IMR-90 (cell line): Measurements from ENCODE around the gene OPCML. TPM values are rescaled to one million over a fixed set of nuclear protein-coding genes. Genes with fewer than 3 reads are reported as not detected.

Experiments used
- ATAC-seq: fragments of 200-7000 bp; cut with Tn5 transposase; 2 replicates; pipeline ENCODE4 v1.9.1; 2020; ENCODE audit warnings: low read depth, mild to moderate bottlenecking, moderate library complexity
- BruUV-seq: library from RNA; stranded (reverse); fragments of 400-500 nt; replicated peaks from 2 replicates; lab custom pipeline; 2021; lab: Mats Ljungman, UMichigan
- CTCF ChIA-PET: fragments of 300-600 bp; formaldehyde crosslinking; extraction: SDS; loops from one replicate; lab custom pipeline; 2021; ENCODE audit warnings: antibody characterized with exemption; lab: Yijun Ruan, JAX
- POLR2A ChIA-PET: fragments of 300-600 bp; sonication (Branson Sonifier 250); formaldehyde crosslinking; loops from one replicate; lab custom pipeline; 2022; ENCODE audit warnings: antibody characterized with exemption; ENCODE audit not compliant: unreplicated experiment; lab: Charles Lee
- DNase-seq: peaks from one replicate; pipeline ENCODE4 v3.0.0; 2013
- H2AFZ ChIP-seq: replicated peaks from 2 replicates; pipeline ENCODE3; 2013; ENCODE audit warnings: low read length, mild to moderate bottlenecking; ENCODE audit not compliant: poor library complexity
- H2AK5ac ChIP-seq: 2 replicates; pipeline ENCODE4 v1.6.1; 2013; ENCODE audit warnings: low read depth, low read length, inconsistent platforms
- H2AK9ac ChIP-seq: replicated peaks from 2 replicates; pipeline ENCODE3; 2013; ENCODE audit warnings: mild to moderate bottlenecking, low read depth, low read length, moderate library complexity; ENCODE audit not compliant: poor library complexity
- H2BK120ac ChIP-seq: 2 replicates; pipeline ENCODE4 v1.6.1; 2013; ENCODE audit warnings: low read depth, low read length, inconsistent platforms
- H2BK15ac ChIP-seq: 3 replicates; pipeline ENCODE4 v1.6.1; 2013; ENCODE audit warnings: low read depth, low read length, inconsistent platforms
- H2BK20ac ChIP-seq: 2 replicates; pipeline ENCODE4 v1.6.1; 2013; ENCODE audit warnings: low read depth, mild to moderate bottlenecking, inconsistent platforms, low read length, moderate library complexity
- H2BK5ac ChIP-seq: 2 replicates; pipeline ENCODE4 v1.6.1; 2013; ENCODE audit warnings: mild to moderate bottlenecking, low read depth, low read length, inconsistent platforms; ENCODE audit not compliant: poor library complexity, severe bottlenecking
- H3K14ac ChIP-seq: replicated peaks from 2 replicates; pipeline ENCODE4 v1.6.1; 2013; ENCODE audit warnings: low read depth, low read length, inconsistent platforms
- H3K18ac ChIP-seq: 2 replicates; pipeline ENCODE4 v1.6.1; 2013; ENCODE audit warnings: low read depth, low read length, control low read depth
- H3K23ac ChIP-seq: 2 replicates; pipeline ENCODE4 v1.6.1; 2013; ENCODE audit warnings: low read depth, low read length, inconsistent platforms
- H3K27ac ChIP-seq: 2 replicates; pipeline ENCODE4 v1.5.1; 2013; ENCODE audit warnings: mild to moderate bottlenecking, control low read depth, low read length; ENCODE audit not compliant: insufficient read depth
- H3K27me3 ChIP-seq: 2 replicates; pipeline ENCODE4 v1.6.1; 2013; ENCODE audit warnings: low read length; ENCODE audit not compliant: control insufficient read depth, insufficient read depth
- H3K36me3 ChIP-seq: 2 replicates; pipeline ENCODE4 v1.6.1; 2013; ENCODE audit warnings: low read length, mixed read lengths; ENCODE audit not compliant: control insufficient read depth, insufficient read depth
- H3K4ac ChIP-seq: 2 replicates; pipeline ENCODE4 v1.6.1; 2013; ENCODE audit warnings: low read depth, low read length, inconsistent platforms
- H3K4me1 ChIP-seq: 2 replicates; pipeline ENCODE4 v1.6.1; 2013; ENCODE audit warnings: low read length, mixed read lengths; ENCODE audit not compliant: control insufficient read depth, insufficient read depth
- H3K4me2 ChIP-seq: 2 replicates; pipeline ENCODE4 v1.6.1; 2013; ENCODE audit warnings: low read depth, mild to moderate bottlenecking, control low read depth, low read length, moderate library complexity
- H3K4me3 ChIP-seq: 2 replicates; pipeline ENCODE4 v1.5.1; 2013; ENCODE audit warnings: low read depth, mild to moderate bottlenecking, control low read depth, low read length, moderate library complexity; ENCODE audit not compliant: insufficient read depth
- H3K56ac ChIP-seq: 2 replicates; pipeline ENCODE4 v1.6.1; 2013; ENCODE audit warnings: low read length, inconsistent platforms; ENCODE audit not compliant: insufficient read depth; ENCODE audit errors: extremely low read depth
- H3K79me1 ChIP-seq, 2 experiments: 2 replicates each; pipeline ENCODE4 v1.6.1; 2013; ENCODE audit warnings: low read length in 2 of 2, inconsistent platforms in 1 of 2, low read depth in 1 of 2
- H3K9ac ChIP-seq: 2 replicates; pipeline ENCODE4 v1.6.1; 2013; ENCODE audit warnings: low read depth, low read length, control low read depth
- H3K9me1 ChIP-seq: 2 replicates; pipeline ENCODE4 v1.6.1; 2013; ENCODE audit warnings: low read length, inconsistent platforms; ENCODE audit not compliant: insufficient read depth
- H3K9me3 ChIP-seq: 2 replicates; pipeline ENCODE4 v1.6.1; 2013; ENCODE audit warnings: low read length; ENCODE audit not compliant: control insufficient read depth, insufficient read depth
- H4K20me1 ChIP-seq: 2 replicates; pipeline ENCODE4 v1.6.1; 2013; ENCODE audit warnings: low read length, inconsistent platforms; ENCODE audit not compliant: insufficient read depth
- H4K5ac ChIP-seq: 2 replicates; pipeline ENCODE4 v1.6.1; 2013; ENCODE audit warnings: mild to moderate bottlenecking, low read depth, low read length, control low read depth
- H4K8ac ChIP-seq, 2 experiments: 2 replicates each; pipeline ENCODE4 v1.6.1; 2013; ENCODE audit warnings: low read depth in 2 of 2, low read length in 2 of 2, control low read depth in 1 of 2, inconsistent platforms in 1 of 2
- H4K91ac ChIP-seq: 2 replicates; pipeline ENCODE4 v1.6.1; 2013; ENCODE audit warnings: low read depth, low read length, inconsistent platforms; ENCODE audit not compliant: insufficient read depth
- BHLHE40 ChIP-seq: fragments of 150-350 bp; IDR thresholded peaks from 2 replicates; pipeline ENCODE4 v1.6.1; 2016; ENCODE audit warnings: mild to moderate bottlenecking, low read depth, low read length
- CEBPB ChIP-seq: IDR thresholded peaks from 2 replicates; pipeline ENCODE4 v1.6.1; 2012; ENCODE audit warnings: low read depth, low read length, improper control_type of control experiment
- CHD1 ChIP-seq: IDR thresholded peaks from 2 replicates; pipeline ENCODE4 v1.6.1; 2012; ENCODE audit warnings: low read depth, low read length, improper control_type of control experiment
- CTCF ChIP-seq: conservative IDR thresholded peaks from 2 replicates; pipeline ENCODE4 v1.5.1; 2012; ENCODE audit warnings: mild to moderate bottlenecking, low read depth, low read length, improper control_type of control experiment
- FOS ChIP-seq: fragments of 150-350 bp; IDR thresholded peaks from 2 replicates; pipeline ENCODE4 v1.6.1; 2016; ENCODE audit warnings: low read depth, low read length
- MAZ ChIP-seq: IDR thresholded peaks from 2 replicates; pipeline ENCODE4 v1.6.1; 2012; ENCODE audit warnings: low read depth, mild to moderate bottlenecking, low read length, improper control_type of control experiment, moderate library complexity, borderline replicate concordance
- NFE2L2 ChIP-seq: fragments of 150-350 bp; IDR thresholded peaks from 2 replicates; pipeline ENCODE4 v1.6.1; 2016; ENCODE audit warnings: low read depth, mild to moderate bottlenecking, low read length
- WGBS, 2 experiments: methylation state at CpG; one replicate each; pipeline versions ENCODE4 v1.1.5 to v1.1.7; 2013; ENCODE audit warnings: missing lambda C conversion rate in 2 of 2; ENCODE audit not compliant: insufficient read length in 1 of 2; ENCODE audit errors: extremely low coverage in 2 of 2; 5-methylcytosine and 5-hydroxymethylcytosine counted together
- dilution Hi-C: fragments of 300-500 bp; cut with HindIII; formaldehyde crosslinking; loops from one replicate; pipeline ENCODE4 v1.14.3; 2018; ENCODE audit warnings: low sequenced_read_pairs; ENCODE audit not compliant: unreplicated experiment
- in situ Hi-C: fragments of 300-500 bp; cut with MboI; formaldehyde crosslinking; loops from 3 replicates; pipeline ENCODE4 v1.14.3; 2019; ENCODE audit warnings: low sequenced_read_pairs, inconsistent platforms, mixed read lengths
- intact Hi-C: fragments of 100-400 bp; cut with micrococcal nuclease; formaldehyde crosslinking; loops from 2 replicates; pipeline ENCODE4 v1.10.0; 2022
- polyA plus RNA-seq, 3 experiments: library from polyadenylated mRNA; depleted of rRNA; stranded (reverse); fragments of >200 nt; gene quantifications; 2 replicates each; pipeline ENCODE4 v1.2.3, GENCODE V29; 2012; ENCODE audit warnings: low replicate concordance in 1 of 3
- total RNA-seq: library from RNA; depleted of rRNA; stranded (reverse); fragments of >200 nt; gene quantifications from 2 replicates; pipeline ENCODE4 v1.2.3, GENCODE V29; 2012

Gene OPCML
- total and polyA plus RNA-seq, 2 of the 4 experiments (the other 2 are of a cell fraction): under 0.01 to 2.6 TPM

GRCh38 chr11:132942611-132943356 is 589.5 kb downstream of the OPCML start (continued):
- TF ChIP-seq CHD1: no peak

- in situ Hi-C loops (no loop called here), intact Hi-C loops (loop anchor here (1.0 to 5.0 kb wide), 4 partner anchors 74 to 1074 kb away; no protein-coding TSS in a partner anchor), dilution Hi-C loops (no loop called here)
- no peak overlapping the region for H3K56ac ChIP-seq
- no peak overlapping the region for H2BK5ac ChIP-seq
- H3K4me3 ChIP-seq: no peak overlapping the region
- H2BK15ac ChIP-seq: no peak overlapping the region
- H2BK120ac ChIP-seq: no peak overlapping the region
- H3K9ac ChIP-seq: no peak overlapping the region
- no peak overlapping the region for H3K4me2 ChIP-seq
- H4K5ac ChIP-seq: no peak overlapping the region
- ATAC-seq (no peak), DNase-seq (no peak)
- peaks cover 26% of the 10 kb centered on the region for H3K27me3 ChIP-seq
- BruUV-seq: no TSS peak
- no peak overlapping the region for H2AFZ ChIP-seq
- peaks cover 2% of the 10 kb centered on the region; the same call in 1 of the 2 replicates for H3K4me1 ChIP-seq
- no peak overlapping the region for H3K4ac ChIP-seq
- no peak overlapping the region for H3K23ac ChIP-seq
- no peaks in the 10 kb centered on the region for H3K9me1 ChIP-seq
- no peak overlapping the region for H3K18ac ChIP-seq
- H2AK5ac ChIP-seq: no peak overlapping the region
- WGBS, 2 experiments: no CpG with 5 or more reads among the region's 3 CpGs
- H4K8ac ChIP-seq: no peak overlapping the region
- TF ChIP-seq MAZ (no peak), FOS (no peak), BHLHE40 (no peak), NFE2L2 (no peak), CEBPB (no peak), CTCF (no peak)
- H4K20me1 ChIP-seq: no peaks in the 10 kb centered on the region
- ChIA-PET POLR2A (no interaction called here), CTCF (interaction anchor here (0.6 to 1.6 kb wide), 11 partner anchors 8 to 539 kb away, joined by 3 to 10 read pairs (median 4); no protein-coding TSS in a partner anchor)
- H3K36me3 ChIP-seq: no peaks in the 10 kb centered on the region
- H3K9me3 ChIP-seq: no peaks in the 10 kb centered on the region
- H2AK9ac ChIP-seq: no peak overlapping the region
- no peak overlapping the region for H2BK20ac ChIP-seq
- H4K91ac ChIP-seq: no peak overlapping the region
- H3K79me1 ChIP-seq: no peaks in the 10 kb centered on the region
- no peak overlapping the region for H3K14ac ChIP-seq
- H3K27ac ChIP-seq: no peak overlapping the region
These were observed 590.5 kb downstream of the OPCML start for GRCh38 chr11:132941761-132942160.
